SIG-M5 treated with dmso at 0.1 percent for 504 hours (cell line): ENCODE data around the gene MAN1A2.

Experiments used
- DNase-seq: peaks from one replicate; lab custom pipeline; 2025; ENCODE audit not compliant: unreplicated experiment; lab: John Stamatoyannopoulos, UW

MAN1A2 gene

GRCh38 chr1:117574161-117574835 is 207.0 kb downstream of the MAN1A2 start:
- DNase-seq: no peak

GRCh38 chr1:117575586-117576225 is 208.5 kb downstream of the MAN1A2 start:
- no peak for DNase-seq

GRCh38 chr1:117576236-117576635 is 209.0 kb downstream of the MAN1A2 start:
- no peak for DNase-seq

- no peak for DNase-seq
Measured at GRCh38 chr1:117577191-117577885, 210.1 kb downstream of the MAN1A2 start.

- no peak for DNase-seq
Measured at GRCh38 chr1:117578466-117578865, 211.2 kb downstream of the MAN1A2 start.
